ENCODE data around the gene ARAP1.

DNA sequence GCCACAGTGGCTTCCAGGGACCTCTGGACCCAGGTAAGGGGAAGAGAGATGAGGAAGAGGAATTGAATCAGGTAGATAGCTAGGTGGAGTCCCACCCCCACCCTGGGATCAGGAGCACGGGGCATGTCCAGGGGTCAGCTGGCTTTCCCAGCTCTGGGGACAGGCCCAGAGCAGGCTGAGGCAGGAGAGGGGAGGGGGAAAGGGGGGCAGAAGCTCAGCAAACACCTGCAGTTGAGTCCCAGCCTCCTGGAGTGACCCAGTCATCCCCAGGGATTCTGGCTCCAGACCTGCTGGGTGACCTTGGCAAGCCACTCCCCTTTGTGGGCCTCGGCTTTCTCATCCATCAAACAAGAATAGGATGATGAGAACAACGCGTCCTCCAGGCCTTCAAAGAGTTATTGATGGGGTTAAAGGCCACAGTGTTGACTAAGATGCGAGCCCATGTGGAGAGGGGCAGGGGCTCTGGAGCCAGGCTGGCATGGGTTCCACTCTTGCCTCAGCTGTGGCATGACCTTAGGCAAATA, 25.6 kb upstream of the ARAP1 start:
- TF ChIP-seq CTCF (IDR thresholded peaks at IDR 0.05) (no peak), POLR2AphosphoS5 (IDR thresholded peaks at IDR 0.05; ENCODE audit: low read depth, low read length) (no peak), SIN3A (IDR thresholded peaks at IDR 0.05; ENCODE audit: borderline replicate concordance, insufficient read depth, low read depth, low read length) (no peak), TCF7L2 (IDR thresholded peaks at IDR 0.05; ENCODE audit: low read depth, low read length) (no peak)
- TF ChIP-seq, protein P1, sequence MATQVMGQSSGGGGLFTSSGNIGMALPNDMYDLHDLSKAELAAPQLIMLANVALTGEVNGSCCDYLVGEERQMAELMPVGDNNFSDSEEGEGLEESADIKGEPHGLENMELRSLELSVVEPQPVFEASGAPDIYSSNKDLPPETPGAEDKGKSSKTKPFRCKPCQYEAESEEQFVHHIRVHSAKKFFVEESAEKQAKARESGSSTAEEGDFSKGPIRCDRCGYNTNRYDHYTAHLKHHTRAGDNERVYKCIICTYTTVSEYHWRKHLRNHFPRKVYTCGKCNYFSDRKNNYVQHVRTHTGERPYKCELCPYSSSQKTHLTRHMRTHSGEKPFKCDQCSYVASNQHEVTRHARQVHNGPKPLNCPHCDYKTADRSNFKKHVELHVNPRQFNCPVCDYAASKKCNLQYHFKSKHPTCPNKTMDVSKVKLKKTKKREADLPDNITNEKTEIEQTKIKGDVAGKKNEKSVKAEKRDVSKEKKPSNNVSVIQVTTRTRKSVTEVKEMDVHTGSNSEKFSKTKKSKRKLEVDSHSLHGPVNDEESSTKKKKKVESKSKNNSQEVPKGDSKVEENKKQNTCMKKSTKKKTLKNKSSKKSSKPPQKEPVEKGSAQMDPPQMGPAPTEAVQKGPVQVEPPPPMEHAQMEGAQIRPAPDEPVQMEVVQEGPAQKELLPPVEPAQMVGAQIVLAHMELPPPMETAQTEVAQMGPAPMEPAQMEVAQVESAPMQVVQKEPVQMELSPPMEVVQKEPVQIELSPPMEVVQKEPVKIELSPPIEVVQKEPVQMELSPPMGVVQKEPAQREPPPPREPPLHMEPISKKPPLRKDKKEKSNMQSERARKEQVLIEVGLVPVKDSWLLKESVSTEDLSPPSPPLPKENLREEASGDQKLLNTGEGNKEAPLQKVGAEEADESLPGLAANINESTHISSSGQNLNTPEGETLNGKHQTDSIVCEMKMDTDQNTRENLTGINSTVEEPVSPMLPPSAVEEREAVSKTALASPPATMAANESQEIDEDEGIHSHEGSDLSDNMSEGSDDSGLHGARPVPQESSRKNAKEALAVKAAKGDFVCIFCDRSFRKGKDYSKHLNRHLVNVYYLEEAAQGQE (IDR thresholded peaks at IDR 0.05; ENCODE audit: insufficient read depth in 1 of 2, low read depth in 2 of 2, low read length in 1 of 2) = no peak

Data from Panc1 (cell line).